HG02885 (cell line): ENCODE data around the gene RBP7.
"Not testable (repeated sequence)": the region's sequence is repeated elsewhere in the genome, so short reads cannot be mapped to it uniquely, and the experiment has no call there.

Experiments
- ATAC-seq: cut with Tn5 transposase; IDR thresholded peaks from one replicate; pipeline ENCODE4 v1.9.1; 2021; ENCODE audit warnings: mild to moderate bottlenecking; ENCODE audit not compliant: unreplicated experiment, poor library complexity

Gene RBP7

DNA sequence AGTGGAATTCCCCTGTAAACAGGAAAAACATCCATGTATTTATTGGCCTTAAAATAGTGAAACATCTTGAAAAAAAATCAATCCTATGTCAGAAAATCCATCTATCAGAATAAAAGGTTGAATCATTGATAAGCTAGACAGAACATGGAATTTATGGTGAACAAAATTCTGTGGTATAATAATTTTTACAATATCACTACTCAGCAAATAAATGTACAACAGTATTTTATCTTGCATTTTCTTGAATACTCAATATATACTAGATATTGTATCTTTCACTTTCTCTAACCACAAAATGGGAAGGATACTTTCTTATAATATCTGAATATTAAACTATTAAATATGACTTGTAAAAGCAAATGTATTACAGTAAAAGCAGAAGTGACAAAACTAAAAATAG is 30.0 kb downstream of the RBP7 start:
- ATAC-seq = no peak

DNA sequence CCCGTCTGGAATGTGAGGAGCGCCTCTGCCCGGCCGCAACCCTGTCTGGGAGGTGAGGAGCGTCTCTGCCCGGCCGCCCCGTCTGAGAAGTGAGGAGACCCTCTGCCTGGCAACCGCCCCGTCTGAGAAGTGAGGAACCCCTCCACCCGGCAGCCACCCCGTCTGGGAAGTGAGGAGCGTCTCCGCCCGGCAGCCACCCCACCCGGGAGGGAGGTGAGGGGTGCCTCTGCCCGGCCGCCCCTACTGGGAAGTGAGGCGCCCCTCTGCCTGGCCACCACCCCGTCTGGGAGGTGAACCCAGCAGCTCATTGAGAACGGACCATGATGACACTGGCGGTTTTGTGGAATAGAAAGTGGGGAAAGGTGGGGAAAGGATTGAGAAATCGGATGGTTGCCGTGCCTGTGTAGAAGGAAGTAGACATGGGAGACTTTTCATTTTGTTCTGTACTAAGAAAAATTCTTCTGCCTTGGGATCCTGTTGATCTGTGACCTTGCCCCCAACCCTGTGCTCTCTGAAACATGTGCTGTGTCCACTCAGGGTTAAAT is 32.0 kb downstream of the RBP7 start:
- not testable (repeated sequence) for ATAC-seq

DNA sequence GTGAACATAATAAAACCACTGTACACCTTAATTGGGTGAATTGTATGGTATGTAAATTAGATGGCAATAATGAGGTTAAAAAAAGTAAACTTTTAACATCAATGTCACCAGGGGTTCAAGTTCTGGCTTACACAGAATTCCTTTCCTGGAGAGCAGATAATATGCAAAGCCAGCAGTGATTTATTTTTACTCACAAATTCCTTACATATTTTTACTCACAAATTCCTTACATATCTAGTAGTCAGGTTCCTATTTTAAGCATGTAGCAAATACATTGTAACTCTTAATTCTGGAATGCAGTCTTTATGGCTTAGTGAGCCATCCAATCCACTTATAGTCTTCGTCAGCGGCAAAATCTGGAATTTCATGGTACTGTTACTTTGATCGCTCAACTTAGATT is 34.4 kb downstream of the RBP7 start:
- no peak for ATAC-seq

DNA sequence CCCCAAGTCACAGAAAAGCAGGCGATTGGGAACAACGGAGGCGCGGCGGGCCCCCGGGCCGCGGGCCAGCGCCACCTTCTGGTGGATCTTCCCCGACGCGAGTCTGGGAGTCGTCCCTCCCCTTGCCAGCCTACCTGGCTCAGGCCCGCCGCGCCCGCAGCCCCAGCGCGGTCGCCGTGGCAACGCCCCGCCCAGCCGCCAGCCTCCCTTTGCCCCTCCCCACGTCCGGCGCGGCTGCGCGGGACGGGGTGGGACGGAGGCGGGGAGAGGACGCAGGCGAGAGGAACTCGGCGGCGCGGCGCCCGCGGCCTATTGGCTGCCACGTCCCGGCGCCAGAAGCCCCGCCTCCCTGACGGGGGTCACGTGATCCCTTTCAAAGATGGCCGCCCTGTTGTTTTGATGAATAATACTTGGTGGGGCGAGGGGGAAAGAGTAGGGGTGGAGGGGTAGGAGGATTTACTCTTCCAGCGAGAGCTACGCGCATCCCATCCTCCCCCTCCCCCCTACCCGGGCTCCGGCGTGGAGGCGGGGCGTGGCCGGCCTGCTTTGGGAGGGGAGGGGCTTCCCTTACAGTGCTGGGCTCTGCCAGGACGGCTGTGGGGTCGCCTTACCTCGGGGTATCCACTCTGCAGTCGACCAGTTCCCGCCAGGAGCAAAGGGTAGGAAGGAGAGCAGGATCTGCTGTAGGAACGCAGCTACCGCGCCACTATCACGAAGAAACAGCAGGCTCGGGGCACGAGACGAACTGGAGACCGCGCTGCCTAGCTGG is 35.7 kb downstream of the RBP7 start, which contains the start of gene UBE4B:
Gene UBE4B, plus strand, starts transcription at position 369 of the 769 bp plus-strand sequence. CDS start 713 bp downstream, outside the sequence.
- peak; percentile 96 for ATAC-seq

DNA sequence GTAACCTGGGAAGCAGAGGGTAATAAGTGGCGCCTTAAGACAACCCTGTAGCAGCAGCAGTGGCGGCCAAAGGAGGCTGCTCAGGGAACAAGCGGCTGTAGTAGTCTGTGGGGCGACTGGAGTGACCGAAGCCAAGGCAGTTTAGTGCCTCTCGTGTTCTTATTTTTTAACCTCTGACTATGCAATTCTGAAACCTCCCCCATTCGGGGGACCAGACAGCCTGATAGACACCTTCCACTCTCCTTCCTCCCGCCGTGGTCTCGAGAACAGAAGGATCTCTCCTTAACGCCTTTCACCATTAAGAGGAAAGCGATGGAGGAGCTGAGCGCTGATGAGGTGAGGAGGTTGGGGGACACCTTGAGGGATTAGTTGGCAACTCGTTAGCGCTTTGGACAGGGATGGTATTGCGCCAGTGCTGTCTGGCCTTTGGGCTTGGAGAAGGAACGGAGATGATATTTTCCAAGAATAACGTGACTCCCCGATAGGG is 36.4 kb downstream of the RBP7 start:
- ATAC-seq = peak; percentile 18

DNA sequence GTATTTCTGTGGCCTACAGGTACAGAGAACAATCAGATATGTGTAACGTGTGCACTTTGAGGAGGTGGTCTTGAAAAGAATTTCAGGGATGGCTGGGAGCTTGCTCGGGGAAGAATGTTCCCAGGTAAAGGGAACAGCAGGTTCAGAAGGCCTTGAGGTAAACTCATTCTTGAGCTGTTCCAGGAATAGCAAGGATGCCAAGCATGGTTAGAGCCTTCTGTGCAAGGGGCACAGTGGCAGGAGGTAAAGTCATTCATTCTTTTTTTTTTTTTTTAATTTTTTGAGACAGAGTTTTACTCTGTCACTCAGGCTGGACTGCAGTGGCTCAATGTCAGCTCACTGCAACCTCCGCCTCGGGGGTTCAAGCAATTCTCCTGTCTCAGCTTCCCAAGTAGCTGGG is 45.7 kb downstream of the RBP7 start:
- no peak for ATAC-seq

DNA sequence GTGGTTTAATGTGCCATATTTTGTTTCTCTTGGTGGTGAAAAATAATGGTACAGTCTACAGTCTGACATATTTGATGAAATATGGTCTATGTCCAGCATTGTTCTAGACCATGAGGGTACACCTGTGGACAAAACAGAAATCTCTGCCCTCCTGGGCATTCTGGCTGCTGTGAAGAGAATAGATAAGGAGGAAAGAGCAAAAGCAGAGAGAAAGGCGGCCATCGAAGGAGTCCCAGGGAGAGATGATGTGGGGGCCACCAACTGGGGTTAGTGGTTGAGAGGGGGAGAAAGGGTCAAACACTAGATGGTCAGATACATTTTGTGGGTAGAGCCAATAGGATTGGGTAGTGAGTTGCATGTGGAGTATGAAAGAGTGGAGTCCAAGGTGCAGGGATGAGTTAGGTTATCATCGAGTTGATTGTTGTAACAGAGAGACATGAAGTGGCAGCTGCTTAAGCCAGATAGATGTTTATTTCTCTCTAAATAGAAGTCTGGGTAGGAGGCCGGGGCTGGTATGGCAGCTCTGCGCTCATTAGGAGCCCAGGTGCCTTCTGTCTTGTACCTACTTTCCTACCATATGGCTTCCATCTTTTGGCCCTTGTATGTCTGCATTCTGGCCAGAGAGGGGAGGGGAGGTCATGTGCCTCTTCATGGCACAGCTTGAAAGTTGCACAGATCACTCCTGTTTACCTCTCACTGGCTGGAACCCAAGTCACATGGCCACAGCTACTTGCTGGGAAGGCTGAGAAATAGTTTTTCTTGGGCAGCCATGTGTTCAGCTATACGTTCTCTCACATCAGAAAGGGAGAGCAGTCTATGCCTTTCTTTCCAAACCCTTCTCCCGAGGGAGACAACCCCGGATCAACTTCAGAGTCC is 48.7 kb downstream of the RBP7 start:
- ATAC-seq = no peak

DNA sequence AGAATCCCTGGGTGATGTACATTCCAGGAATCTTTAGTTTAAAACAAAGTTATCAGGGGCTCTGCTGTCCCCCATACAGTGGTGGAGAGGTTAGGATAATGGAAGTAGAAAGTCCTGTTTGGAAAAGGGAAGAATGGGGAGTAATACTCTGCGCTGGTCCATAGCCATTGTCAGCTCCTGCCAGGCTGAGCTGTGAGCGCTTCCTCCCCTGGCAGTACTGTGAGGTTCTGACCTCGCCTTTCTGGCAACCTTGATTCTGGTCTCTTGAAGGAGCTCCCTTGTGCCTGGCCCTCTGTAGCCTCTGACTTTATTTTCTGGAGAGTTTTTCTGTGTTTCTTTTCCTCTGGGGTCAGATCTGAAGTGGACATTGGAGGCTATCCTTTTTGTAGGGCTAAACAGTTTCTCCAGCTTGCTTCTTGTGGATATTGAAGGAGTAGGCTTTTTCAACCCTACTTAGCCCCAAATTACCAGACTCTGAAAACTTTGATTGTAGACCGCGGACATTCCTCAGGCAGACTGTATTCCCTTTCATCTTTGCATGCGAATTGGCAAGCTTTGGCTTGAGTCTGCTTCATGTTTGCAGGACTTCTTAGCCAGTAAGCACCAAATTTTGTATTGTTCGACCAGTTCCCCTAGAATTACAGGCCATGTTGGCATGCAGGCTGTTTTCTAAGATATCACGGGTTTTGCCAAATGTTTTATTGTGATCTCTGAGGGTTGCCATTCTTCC is 49.5 kb downstream of the RBP7 start:
- no peak for ATAC-seq

DNA sequence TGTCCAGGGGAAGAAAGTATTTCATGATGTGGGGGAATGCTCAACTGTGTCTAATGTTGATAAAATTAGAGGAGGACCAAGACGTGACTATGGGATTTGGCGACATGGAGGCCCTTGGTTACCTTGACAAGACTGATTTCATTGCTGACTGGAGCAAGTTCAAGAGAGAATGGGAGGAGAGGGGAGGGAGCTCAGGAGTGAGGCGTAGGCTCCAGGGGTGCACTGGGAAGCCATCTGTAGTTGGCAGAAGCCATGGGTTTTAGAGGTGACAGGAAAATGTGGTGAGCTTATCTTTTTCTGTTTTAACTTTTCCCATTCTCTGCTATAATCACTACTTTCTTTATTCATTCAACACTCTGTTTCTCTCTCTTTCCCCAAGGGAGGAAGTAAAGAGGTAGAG is 51.6 kb downstream of the RBP7 start:
- no peak for ATAC-seq

DNA sequence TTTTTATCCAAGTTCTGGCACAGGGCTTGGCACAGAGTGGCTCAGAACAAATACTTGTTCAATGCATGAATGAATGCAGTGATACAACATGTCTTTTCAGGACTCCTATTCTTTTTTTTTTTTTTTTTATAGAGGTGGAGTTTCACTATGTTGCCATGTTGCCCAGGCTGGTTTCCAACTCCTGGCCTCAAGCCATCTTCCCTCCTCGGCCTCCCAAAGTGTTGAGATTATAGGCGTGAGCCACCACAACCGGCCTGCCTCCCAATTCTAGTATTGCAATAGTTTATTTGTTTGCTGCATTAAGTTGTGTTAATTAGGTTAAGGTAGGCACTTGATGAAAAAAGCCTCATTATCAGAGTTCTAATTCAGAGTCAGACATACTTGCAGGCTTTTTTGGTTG is 53.6 kb downstream of the RBP7 start:
- no peak for ATAC-seq

DNA sequence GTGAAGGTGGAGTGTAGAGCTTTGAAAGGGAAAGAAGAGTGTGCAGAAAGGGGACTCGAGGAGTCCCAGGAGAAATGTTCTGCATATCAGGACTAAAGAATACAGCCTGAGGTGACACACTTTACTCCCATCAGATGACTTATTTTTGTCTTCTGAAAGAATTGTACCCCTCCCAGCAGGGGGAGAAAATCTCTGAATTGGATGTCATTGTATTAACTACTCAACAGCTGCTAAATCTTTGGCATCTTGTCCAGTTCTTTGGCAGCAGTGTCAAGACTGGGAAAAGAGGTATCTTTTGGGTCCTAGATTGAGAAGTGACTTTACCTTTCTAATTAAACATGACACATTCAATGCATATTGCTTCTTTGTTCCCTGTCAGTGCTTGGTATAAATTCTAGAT is 54.6 kb downstream of the RBP7 start:
- no peak for ATAC-seq

DNA sequence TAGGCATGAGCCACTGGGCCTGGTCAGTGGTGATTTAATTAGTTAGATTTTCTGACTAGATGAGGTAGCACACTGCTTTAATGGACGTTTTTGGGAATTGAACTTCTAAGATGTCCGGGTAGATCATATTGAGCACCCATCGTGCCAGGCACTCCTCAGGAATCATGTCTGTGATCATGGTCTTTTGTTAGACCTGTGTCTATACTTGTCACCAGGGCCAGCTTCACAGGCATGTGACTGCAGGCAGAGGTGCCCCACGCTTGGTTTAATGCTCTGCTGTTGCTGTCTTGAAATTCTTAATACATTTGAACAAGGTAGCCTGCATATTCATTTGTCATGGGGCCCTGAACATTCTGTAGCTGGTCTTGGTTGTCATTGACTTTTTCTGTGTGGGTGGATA is 55.3 kb downstream of the RBP7 start:
- no peak for ATAC-seq

DNA sequence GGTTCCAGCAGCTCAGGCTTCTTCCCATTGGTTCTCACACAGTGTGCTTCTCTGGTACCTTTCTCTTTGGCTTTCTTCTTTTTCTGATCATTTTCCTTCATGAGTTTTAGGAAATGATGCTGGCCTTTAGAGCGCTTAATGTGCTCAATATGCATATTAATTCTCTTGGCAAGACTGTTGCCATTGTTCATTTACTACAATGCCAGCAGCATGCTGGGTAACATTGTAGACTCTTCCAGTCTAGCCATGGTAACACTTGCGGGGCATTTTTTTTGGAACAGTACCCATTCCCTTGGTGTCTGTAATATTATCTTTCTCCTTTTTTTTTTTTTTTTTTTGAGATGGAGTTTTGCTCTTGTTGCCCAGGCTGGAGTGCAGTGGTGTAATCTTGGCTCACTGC is 57.4 kb downstream of the RBP7 start:
- ATAC-seq = no peak

DNA sequence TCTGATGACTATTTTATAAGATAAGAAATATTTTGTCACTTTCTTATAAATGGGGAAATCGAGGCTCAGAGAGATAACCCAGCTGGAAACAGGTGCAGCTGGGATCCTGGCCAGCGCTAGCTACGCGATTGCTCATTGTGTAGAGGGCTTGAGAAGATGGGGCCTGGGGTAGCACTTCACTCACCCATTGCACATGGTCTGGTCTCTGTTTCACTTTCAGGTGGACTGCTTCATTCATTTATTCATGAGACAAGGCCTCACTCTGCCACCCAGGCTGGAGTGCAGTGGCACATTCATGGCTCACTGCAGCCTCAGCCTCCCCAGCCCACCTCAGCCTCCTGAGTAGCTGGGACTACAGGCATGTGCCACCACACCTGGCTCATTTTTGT is 59.6 kb downstream of the RBP7 start:
- no peak for ATAC-seq

DNA sequence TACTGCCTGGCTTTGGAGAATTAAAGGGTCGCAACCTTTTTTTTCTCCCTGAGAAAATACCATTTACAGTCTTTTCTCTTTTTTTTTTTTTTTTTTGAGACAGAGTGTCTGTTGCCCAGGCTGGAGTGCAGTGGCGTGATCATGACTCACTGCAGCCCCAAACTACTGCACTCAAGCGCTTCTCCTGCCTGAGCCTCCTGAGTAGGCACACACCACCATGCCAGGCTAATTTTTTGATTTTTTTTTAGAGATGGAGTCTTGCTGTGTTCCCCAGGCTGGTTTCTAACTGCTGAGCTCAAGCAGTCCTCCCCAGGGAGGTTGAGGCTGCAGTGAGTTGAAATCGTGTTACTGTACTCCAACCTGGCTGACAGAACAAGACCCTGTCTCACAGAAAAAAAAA is 60.3 kb downstream of the RBP7 start:
- ATAC-seq = no peak

DNA sequence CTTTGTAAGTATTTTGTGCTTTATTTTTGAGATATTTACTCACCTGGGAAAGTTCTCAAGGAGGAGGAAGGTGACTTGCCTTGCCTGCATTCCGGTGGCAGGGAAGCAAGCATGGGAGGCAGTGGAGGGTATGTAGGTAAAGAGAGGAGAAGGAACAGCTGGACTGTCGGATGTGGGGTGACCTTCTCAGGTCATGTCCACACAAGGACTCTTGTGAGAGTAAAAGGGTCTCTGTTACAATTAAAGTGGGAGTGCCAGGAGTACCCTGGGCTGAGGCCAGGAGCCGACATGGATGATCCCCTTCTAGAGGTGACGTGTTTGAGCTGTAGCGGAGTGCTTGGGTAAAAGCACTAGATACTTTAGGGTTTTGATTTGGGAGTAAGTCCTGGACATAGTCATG is 60.8 kb downstream of the RBP7 start:
- no peak for ATAC-seq

DNA sequence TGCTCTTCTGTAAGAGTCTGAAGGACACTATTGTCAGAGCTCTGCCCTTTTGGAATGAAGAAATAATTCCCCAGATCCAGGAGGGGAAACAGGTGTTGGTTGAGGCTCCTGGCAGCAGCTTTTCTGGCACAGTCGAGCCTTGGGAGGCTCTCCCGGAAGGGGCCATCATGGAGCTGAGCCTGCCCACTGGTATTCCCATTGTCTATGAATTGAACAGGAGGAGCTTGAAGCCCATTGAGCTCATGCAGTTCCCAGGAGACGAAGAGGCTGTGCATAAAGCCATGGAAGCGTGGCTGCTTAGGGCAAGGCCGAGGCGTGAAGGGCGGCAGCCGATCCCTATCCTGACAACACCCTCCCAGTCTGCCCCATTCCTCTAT is 62.3 kb downstream of the RBP7 start:
- no peak for ATAC-seq

DNA sequence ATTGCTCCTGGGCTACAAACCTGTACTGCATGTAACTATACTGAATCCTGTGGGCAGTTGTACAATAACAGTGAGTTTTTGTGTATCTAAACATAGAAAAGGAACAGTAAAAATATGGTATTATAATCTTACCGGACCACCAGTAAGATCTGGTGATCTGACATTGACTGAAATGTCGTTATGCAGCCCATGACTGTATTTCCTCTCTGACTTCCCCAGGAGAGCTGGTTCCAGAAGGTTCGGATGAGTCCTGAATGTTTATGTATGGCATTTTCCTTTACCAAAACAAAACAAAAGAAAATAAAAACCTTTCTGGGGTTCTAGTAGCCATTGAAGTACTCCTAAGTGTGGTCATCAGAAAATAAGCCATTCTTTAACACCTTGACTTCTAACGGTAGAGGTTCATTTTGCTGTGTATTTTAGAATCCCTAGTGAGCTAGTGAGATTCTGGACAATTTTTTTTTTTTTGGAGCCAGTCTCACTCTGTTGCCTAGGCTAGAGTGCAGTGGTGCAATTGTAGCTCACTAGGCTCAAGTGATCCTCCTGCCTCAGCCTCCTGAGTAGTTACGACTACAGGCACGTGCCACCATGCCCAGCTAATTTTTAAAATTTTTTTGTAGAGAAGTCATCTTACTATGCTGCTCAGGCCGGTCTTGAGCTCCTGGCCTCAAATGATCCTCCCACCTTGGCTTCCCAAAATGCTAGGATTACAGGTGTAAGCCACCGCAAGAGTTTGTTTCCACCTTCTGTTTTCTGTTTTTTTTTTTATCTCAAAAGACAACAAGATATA is 63.5 kb downstream of the RBP7 start:
- no peak for ATAC-seq

DNA sequence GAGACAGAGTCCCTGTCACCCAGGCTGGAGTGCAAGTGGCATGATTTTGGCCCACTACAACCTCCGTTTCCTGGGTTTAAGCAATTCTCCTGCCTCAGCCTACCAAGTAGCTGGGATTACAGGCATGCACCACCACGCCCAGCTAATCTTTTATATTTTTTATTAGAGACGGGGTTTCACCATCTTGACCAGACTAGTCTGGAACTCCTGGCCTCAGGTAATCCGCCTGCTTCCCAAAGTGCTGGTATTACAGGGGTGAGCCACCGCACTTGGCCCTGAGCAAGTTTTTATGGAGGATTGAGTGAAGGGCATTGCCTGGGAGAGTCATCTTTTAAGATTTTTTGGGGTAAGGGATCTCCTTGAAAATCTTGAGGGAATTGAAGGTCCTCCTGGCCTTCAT is 64.2 kb downstream of the RBP7 start:
- ATAC-seq = no peak

DNA sequence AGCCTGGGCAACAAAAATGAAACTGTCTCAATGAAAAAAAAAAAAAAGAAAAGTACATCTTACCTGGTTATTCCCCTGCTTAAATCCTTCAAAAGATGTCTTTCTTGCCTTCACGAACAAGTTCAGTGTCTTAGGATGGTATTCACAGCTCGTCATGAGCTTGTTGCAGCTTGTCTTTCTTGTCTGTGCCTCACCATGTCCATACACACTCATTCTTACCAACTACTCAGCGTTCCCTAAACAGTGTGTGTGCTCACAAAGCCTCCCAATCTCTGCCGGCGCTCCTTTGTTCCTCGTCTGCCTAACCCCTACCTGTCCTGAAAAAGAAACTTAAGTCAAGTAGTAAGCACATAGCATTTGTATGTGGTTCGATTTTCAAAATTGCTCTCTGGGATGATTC is 66.8 kb downstream of the RBP7 start:
- ATAC-seq = no peak
